PC-9 (cell line): ENCODE data around the gene SCN1A. TPM values are rescaled to one million over a fixed set of nuclear protein-coding genes. Genes with fewer than 3 reads are reported as not detected.

Source experiments
- BruUV-seq: library from RNA; stranded (reverse); fragments of 400-500 nt; replicated peaks from 2 replicates; lab custom pipeline; 2021; lab: Mats Ljungman, UMichigan
- CTCF ChIA-PET: fragments of 300-600 bp; sonication (Branson Sonifier 250); formaldehyde crosslinking; loops from one replicate; lab custom pipeline; 2022; ENCODE audit warnings: antibody characterized with exemption; lab: Charles Lee
- POLR2A ChIA-PET: fragments of 300-600 bp; sonication (Branson Sonifier 250); formaldehyde crosslinking; loops from one replicate; lab custom pipeline; 2022; ENCODE audit warnings: antibody characterized with exemption; ENCODE audit not compliant: unreplicated experiment; lab: Charles Lee
- DNase-seq, 2 experiments: peaks; one replicate each; pipeline versions ENCODE4 v3.0.0 to v3.0.0-alpha.2; 2015 to 2022; ENCODE audit warnings: mixed read lengths in 1 of 2
- H2AFZ ChIP-seq: fragments of 200-600 bp; sonication (generic); 2 replicates; pipeline ENCODE4 v1.8.1; 2017; ENCODE audit warnings: antibody characterized with exemption
- H3F3A ChIP-seq: fragments of 200-600 bp; sonication (generic); 2 replicates; pipeline ENCODE4 v1.8.1; 2017; ENCODE audit warnings: antibody characterized with exemption, mild to moderate bottlenecking, low read depth; ENCODE audit not compliant: insufficient read depth
- H3K27ac ChIP-seq: fragments of 200-600 bp; sonication (generic); 2 replicates; pipeline ENCODE4 v1.6.1; 2016; ENCODE audit warnings: mixed run types
- H3K27me3 ChIP-seq: fragments of 200-600 bp; sonication (generic); 2 replicates; pipeline ENCODE4 v1.6.1; 2016; ENCODE audit warnings: low read depth, mixed run types; ENCODE audit not compliant: insufficient read depth
- H3K36me3 ChIP-seq: fragments of 200-600 bp; sonication (generic); 2 replicates; pipeline ENCODE4 v1.6.1; 2016; ENCODE audit warnings: low read depth, mixed run types
- H3K4me1 ChIP-seq: fragments of 200-600 bp; sonication (generic); replicated peaks from 2 replicates; pipeline ENCODE4 v1.6.1; 2016; ENCODE audit warnings: mixed run types; ENCODE audit not compliant: insufficient read depth
- H3K4me2 ChIP-seq: fragments of 200-600 bp; sonication (generic); 2 replicates; pipeline ENCODE4 v1.6.1; 2017; ENCODE audit warnings: mixed run types
- H3K4me3 ChIP-seq: fragments of 200-600 bp; sonication (generic); 2 replicates; pipeline ENCODE4 v1.6.1; 2016; ENCODE audit warnings: mixed run types
- H3K79me2 ChIP-seq: fragments of 200-600 bp; sonication (generic); 2 replicates; pipeline ENCODE4 v1.6.1; 2017; ENCODE audit warnings: low read depth, mixed run types
- H3K9me2 ChIP-seq: fragments of 200-600 bp; sonication (generic); 2 replicates; pipeline ENCODE4 v1.8.1; 2017; ENCODE audit warnings: mild to moderate bottlenecking; ENCODE audit not compliant: insufficient read depth
- H3K9me3 ChIP-seq: fragments of 200-600 bp; sonication (generic); 2 replicates; pipeline ENCODE4 v1.8.1; 2016; ENCODE audit warnings: low read depth; ENCODE audit not compliant: insufficient read depth
- H4K20me1 ChIP-seq: fragments of 200-600 bp; sonication (generic); 2 replicates; pipeline ENCODE4 v1.8.1; 2017; ENCODE audit not compliant: insufficient read depth
- EZH2 ChIP-seq: fragments of 200-600 bp; sonication (generic); IDR thresholded peaks from 2 replicates; pipeline ENCODE4 v1.8.0; 2017; ENCODE audit warnings: antibody characterized with exemption, low read depth
- intact Hi-C: fragments of 100-400 bp; cut with micrococcal nuclease; formaldehyde crosslinking; loops from one replicate; pipeline ENCODE4 v1.10.0; 2022; ENCODE audit not compliant: unreplicated experiment
- total RNA-seq: library from RNA; stranded (reverse); gene quantifications from 2 replicates; pipeline ENCODE4 v1.2.3, GENCODE V29; 2021
- TF ChIP-seq, protein P1 (sequence below): fragments of 200-600 bp; sonication (generic); conservative IDR thresholded peaks from 2 replicates; pipeline ENCODE4 v1.6.1; 2017; ENCODE audit warnings: mixed run types, antibody characterized with exemption, mild to moderate bottlenecking, moderate library complexity

The SCN1A gene
- total RNA-seq, 1 experiment from 2014 or later = not detected

DNA sequence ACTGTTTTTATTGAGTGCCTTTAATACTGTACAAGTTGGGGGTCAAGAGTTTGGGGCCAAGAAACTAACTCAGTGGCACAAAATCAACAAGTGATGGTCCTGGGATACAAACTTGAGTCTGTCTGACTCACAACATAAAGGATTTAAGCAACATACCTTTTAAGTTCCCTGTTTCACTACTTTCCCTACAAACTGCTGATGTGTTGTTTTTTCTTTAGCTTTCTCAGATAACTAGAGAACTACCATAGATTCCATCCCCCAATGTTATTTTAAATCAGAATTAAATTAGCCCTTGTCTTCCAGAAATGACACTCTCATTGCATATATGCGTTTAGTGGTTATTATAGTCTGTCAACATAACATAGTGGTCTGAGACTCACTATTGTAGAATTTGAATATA, 116.2 kb downstream of the SCN1A start:
- Histone ChIP-seq H3K27me3 (no peaks in the 10 kb centered on the region), H3K79me2 (no peaks in the 10 kb centered on the region), H3K9me3 (no peaks in the 10 kb centered on the region), H3F3A (no peaks in the 10 kb centered on the region), H3K4me3 (no peak overlapping the region), H3K4me1 (no peaks in the 10 kb centered on the region), H3K9me2 (no peaks in the 10 kb centered on the region), H3K27ac (no peak overlapping the region), H2AFZ (no peak overlapping the region), H4K20me1 (no peaks in the 10 kb centered on the region), H3K4me2 (no peak overlapping the region), H3K36me3 (no peaks in the 10 kb centered on the region)
- CTCF ChIA-PET = no interaction called here
- no peak for DNase-seq
- intact Hi-C loops = no loop called here
- BruUV-seq = no TSS peak
- TF ChIP-seq, protein P1, sequence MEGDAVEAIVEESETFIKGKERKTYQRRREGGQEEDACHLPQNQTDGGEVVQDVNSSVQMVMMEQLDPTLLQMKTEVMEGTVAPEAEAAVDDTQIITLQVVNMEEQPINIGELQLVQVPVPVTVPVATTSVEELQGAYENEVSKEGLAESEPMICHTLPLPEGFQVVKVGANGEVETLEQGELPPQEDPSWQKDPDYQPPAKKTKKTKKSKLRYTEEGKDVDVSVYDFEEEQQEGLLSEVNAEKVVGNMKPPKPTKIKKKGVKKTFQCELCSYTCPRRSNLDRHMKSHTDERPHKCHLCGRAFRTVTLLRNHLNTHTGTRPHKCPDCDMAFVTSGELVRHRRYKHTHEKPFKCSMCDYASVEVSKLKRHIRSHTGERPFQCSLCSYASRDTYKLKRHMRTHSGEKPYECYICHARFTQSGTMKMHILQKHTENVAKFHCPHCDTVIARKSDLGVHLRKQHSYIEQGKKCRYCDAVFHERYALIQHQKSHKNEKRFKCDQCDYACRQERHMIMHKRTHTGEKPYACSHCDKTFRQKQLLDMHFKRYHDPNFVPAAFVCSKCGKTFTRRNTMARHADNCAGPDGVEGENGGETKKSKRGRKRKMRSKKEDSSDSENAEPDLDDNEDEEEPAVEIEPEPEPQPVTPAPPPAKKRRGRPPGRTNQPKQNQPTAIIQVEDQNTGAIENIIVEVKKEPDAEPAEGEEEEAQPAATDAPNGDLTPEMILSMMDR = no peak
- TF ChIP-seq EZH2 = no peak
- POLR2A ChIA-PET = no interaction called here

DNA sequence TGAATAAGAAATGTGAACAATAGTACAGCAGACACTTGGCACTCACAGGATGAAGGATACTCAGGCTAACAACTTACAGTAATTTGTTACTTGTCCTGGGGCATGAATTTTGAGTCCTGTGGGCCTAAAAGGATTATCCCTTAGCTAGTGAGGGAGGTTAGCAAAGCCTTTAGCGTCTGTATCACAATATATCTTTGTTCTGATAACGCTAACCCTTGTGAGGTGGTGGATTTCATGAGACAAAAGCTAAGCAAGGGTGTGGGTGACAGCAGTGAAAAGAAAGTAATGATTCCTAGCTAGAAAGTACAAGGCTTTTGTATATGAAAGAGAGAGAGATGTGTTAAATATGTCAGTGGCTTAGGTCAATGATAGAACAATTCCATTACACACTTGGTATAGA, 127.4 kb downstream of the SCN1A start:
- no peak overlapping the region for H3K4me3 ChIP-seq
- H3K4me2 ChIP-seq = no peak overlapping the region
- DNase-seq = no peak
- no peaks in the 10 kb centered on the region for H4K20me1 ChIP-seq
- H3K9me3 ChIP-seq = no peaks in the 10 kb centered on the region
- no peaks in the 10 kb centered on the region for H3K36me3 ChIP-seq
- ChIA-PET CTCF (no interaction called here), POLR2A (no interaction called here)
- no peak overlapping the region for H3K27ac ChIP-seq
- BruUV-seq = no TSS peak
- H3K27me3 ChIP-seq = no peaks in the 10 kb centered on the region
- no peak overlapping the region for H2AFZ ChIP-seq
- H3K79me2 ChIP-seq = no peaks in the 10 kb centered on the region
- H3F3A ChIP-seq = no peaks in the 10 kb centered on the region
- no peaks in the 10 kb centered on the region for H3K9me2 ChIP-seq
- intact Hi-C loops = no loop called here
- TF ChIP-seq, protein P1 = no peak
- no peak for TF ChIP-seq EZH2
- H3K4me1 ChIP-seq = no peaks in the 10 kb centered on the region

DNA sequence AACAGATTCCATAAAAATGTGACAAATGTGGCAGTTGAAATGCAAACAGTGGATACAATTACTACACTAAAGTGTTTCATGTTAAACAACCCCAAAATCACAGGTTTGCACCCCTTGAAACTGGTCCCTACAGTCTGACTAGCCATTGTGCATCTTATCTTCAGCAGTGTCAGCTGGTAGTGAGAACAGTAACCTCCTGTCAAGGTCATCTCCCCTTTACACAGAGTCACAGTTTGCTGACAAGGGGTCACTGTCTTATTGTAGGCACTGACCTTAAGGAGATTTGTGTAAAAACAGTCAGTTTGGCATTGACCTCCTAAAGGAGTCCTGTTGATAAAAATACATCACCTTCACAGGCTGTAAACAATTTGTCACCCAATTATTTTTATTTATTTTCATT, 137.0 kb downstream of the SCN1A start:
- ChIA-PET CTCF (no interaction called here), POLR2A (no interaction called here)
- H3K27ac ChIP-seq = no peak overlapping the region
- H3K4me3 ChIP-seq = no peak overlapping the region
- no peaks in the 10 kb centered on the region for H3K9me2 ChIP-seq
- H2AFZ ChIP-seq = no peak overlapping the region
- no peak for TF ChIP-seq EZH2
- TF ChIP-seq, protein P1 = no peak
- intact Hi-C loops = no loop called here
- no peaks in the 10 kb centered on the region for H3F3A ChIP-seq
- no TSS peak for BruUV-seq
- H4K20me1 ChIP-seq = no peaks in the 10 kb centered on the region
- DNase-seq = no peak
- H3K4me1 ChIP-seq = no peaks in the 10 kb centered on the region
- no peak overlapping the region for H3K4me2 ChIP-seq
- H3K36me3 ChIP-seq = no peaks in the 10 kb centered on the region
- no peaks in the 10 kb centered on the region for H3K79me2 ChIP-seq
- no peaks in the 10 kb centered on the region for H3K27me3 ChIP-seq
- H3K9me3 ChIP-seq = no peaks in the 10 kb centered on the region
